SJCRH30 (cell line): ENCODE results near the gene TTC9. TPM values are rescaled to one million over a fixed set of nuclear protein-coding genes. Genes with fewer than 3 reads are reported as not detected.

ENCODE experiments used
- DNase-seq, 2 experiments: peaks; one replicate each; pipeline ENCODE4 v3.0.0-alpha.2; 2015 to 2020
- H3K27ac ChIP-seq: fragments of 250-450 bp; sonication (Bioruptor Pico); 2 replicates; pipeline ENCODE4 v1.5.1; 2020; ENCODE audit warnings: mild to moderate bottlenecking, moderate library complexity
- H3K27me3 ChIP-seq: fragments of 250-450 bp; sonication (Bioruptor Pico); 2 replicates; pipeline ENCODE4 v1.5.1; 2020; ENCODE audit warnings: mild to moderate bottlenecking, moderate library complexity
- H3K36me3 ChIP-seq: fragments of 250-450 bp; sonication (Bioruptor Pico); 2 replicates; pipeline ENCODE4 v1.5.1; 2020; ENCODE audit warnings: mild to moderate bottlenecking, moderate library complexity
- H3K4me1 ChIP-seq: fragments of 250-450 bp; sonication (Bioruptor Pico); 2 replicates; pipeline ENCODE4 v1.5.1; 2020; ENCODE audit warnings: mild to moderate bottlenecking, moderate library complexity
- H3K4me3 ChIP-seq: fragments of 250-450 bp; sonication (Bioruptor Pico); 2 replicates; pipeline ENCODE4 v1.5.1; 2020; ENCODE audit warnings: mild to moderate bottlenecking, moderate library complexity
- H3K9me3 ChIP-seq: fragments of 250-450 bp; sonication (Bioruptor Pico); replicated peaks from 2 replicates; pipeline ENCODE4 v1.5.1; 2020; ENCODE audit warnings: mild to moderate bottlenecking, moderate library complexity
- total RNA-seq: library from RNA; depleted of rRNA; stranded (reverse); fragments of >200 nt; shearing (Covaris generic); gene quantifications from 2 replicates; pipeline ENCODE4 v1.2.3, GENCODE V29; 2014

TTC9 gene
- total RNA-seq, 1 experiment from 2014 or later = 6.4 TPM

GRCh38 chr14:70655110-70655826 is 13.6 kb downstream of the TTC9 start:
- no peak for DNase-seq
- H3K4me3 ChIP-seq = no peak overlapping the region

GRCh38 chr14:70658899-70659298 is 17.2 kb downstream of the TTC9 start:
- Histone ChIP-seq H3K4me3 (no peak overlapping the region), H3K27me3 (no peaks in the 10 kb centered on the region), H3K4me1 (no peaks in the 10 kb centered on the region), H3K36me3 (no peaks in the 10 kb centered on the region), H3K27ac (no peak overlapping the region), H3K9me3 (no peaks in the 10 kb centered on the region)
- DNase-seq = no peak

More at GRCh38 chr14:70655110-70655826, 13.6 kb downstream of the TTC9 start:
- no peaks in the 10 kb centered on the region for H3K4me1 ChIP-seq
- peaks cover 12% of the 10 kb centered on the region for H3K36me3 ChIP-seq
- no peaks in the 10 kb centered on the region for H3K9me3 ChIP-seq
- no peak overlapping the region for H3K27ac ChIP-seq
- H3K27me3 ChIP-seq = no peaks in the 10 kb centered on the region

DNA sequence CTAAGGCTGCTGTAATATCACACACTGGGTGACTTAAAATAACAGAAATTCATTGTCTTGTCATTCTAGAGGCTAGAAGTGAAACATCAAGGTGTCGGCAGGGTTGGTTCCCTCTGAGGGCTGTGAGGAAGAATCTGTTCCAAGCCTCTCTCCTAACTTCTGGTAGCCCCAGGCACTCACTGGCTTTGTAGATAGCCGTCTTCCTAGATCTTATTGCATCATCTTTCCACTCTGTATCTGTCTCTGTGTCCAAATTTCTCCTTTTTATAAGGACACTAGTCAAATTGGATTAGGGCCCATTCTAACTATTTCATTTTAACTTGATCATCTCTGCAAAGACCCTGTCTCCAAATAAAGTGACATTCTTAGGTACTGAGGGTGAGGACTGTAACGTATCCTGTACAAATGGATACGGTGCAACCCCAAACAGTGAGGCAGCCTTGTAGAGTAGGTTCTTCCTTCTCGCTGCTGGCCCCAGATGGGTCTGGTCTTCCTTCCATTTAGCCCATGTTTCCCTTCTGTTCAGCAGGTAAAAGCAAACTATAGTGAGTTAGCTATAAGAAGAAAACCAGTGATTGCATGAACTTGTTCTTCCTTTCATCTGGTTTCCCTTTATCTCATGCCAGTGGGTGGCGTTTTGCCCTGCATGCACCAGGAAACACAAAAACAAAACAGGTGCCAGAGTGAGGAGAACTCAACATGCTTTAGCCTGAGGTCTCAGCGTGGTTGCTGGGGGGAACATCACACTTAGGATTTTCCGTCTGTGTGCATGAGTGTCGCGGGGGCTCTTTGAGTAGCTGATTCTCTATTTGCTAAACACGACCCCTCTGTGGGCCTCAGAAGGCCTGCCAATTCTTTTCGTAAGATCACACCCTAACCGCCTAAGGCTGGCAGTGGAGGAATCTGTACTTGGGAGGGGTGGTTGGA is 19.5 kb downstream of the TTC9 start:
- H3K27me3 ChIP-seq = no peaks in the 10 kb centered on the region

GRCh38 chr14:70662080-70662479 is 20.4 kb downstream of the TTC9 start:
- no peak for DNase-seq
- no peaks in the 10 kb centered on the region for H3K9me3 ChIP-seq
- no peaks in the 10 kb centered on the region for H3K27me3 ChIP-seq
- H3K4me1 ChIP-seq = peaks cover 22% of the 10 kb centered on the region
- no peak overlapping the region for H3K27ac ChIP-seq
- H3K4me3 ChIP-seq = no peak overlapping the region
- no peaks in the 10 kb centered on the region for H3K36me3 ChIP-seq

More for the DNA sequence above, 19.5 kb downstream of the TTC9 start:
- no peak overlapping the region for H3K4me3 ChIP-seq
- H3K36me3 ChIP-seq = no peaks in the 10 kb centered on the region
- DNase-seq = no peak
- peaks cover 15% of the 10 kb centered on the region for H3K4me1 ChIP-seq
- H3K27ac ChIP-seq = no peak overlapping the region
- H3K9me3 ChIP-seq = no peaks in the 10 kb centered on the region

- DNase-seq = no peak
- Histone ChIP-seq H3K27ac (no peak overlapping the region), H3K36me3 (no peaks in the 10 kb centered on the region; the same call in 1 of the 2 replicates), H3K4me1 (peaks cover 26% of the 10 kb centered on the region), H3K9me3 (no peaks in the 10 kb centered on the region), H3K4me3 (no peak overlapping the region), H3K27me3 (no peaks in the 10 kb centered on the region)
Observed at GRCh38 chr14:70662816-70663215, 21.1 kb downstream of the TTC9 start.

- Histone ChIP-seq H3K4me1 (peaks cover 26% of the 10 kb centered on the region), H3K27me3 (no peaks in the 10 kb centered on the region), H3K9me3 (no peaks in the 10 kb centered on the region), H3K36me3 (peaks cover 6% of the 10 kb centered on the region; the same call in 1 of the 2 replicates), H3K4me3 (no peak overlapping the region), H3K27ac (no peak overlapping the region)
- no peak for DNase-seq
Observed at GRCh38 chr14:70663707-70664179, 22.0 kb downstream of the TTC9 start.

DNA sequence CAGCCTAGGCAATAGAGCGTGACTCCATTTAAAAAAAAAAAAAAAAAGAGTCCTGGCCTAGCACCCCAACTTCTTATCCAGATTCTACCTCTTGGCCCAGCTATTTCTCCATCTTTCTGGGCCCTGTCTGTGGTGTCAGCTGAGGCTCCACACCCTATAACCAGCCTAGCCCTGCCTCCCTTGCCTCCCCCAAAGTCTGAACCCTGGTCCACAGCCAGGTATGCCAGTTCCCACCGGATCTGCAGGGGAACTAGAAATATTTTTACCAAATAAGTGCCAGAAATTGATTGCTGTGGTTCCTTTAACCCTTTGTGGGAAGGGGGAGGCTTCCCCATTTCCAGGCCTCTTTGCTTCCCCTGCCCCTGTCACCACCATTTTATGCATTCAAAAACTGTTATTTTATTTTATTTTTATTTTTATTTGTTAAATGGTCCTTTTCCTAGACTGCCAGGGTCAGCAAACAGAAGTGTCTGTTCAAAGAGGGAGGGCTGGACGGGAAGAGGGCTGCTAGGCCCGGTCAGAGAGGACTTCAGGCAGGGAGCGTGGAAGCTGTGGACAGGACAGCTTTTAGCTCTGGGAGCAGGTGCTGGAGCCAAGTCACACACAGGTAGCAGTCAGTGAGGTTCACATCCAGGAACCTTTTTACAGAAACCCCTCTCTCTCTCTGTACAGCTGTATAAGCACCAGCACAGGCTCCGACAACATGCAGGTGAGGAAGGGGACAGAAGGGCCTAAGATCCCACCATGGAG is 23.2 kb downstream of the TTC9 start:
- Histone ChIP-seq H3K9me3 (no peaks in the 10 kb centered on the region), H3K4me1 (peaks cover 26% of the 10 kb centered on the region), H3K36me3 (peaks cover 10% of the 10 kb centered on the region; the same call in 1 of the 2 replicates), H3K4me3 (no peak overlapping the region), H3K27ac (no peak overlapping the region), H3K27me3 (no peaks in the 10 kb centered on the region)
- DNase-seq = no peak

GRCh38 chr14:70665448-70666360 is 24.0 kb downstream of the TTC9 start:
- Histone ChIP-seq H3K27ac (peak overlapping the region; percentile 60), H3K9me3 (no peaks in the 10 kb centered on the region), H3K36me3 (peaks cover 12% of the 10 kb centered on the region; the same call in 1 of the 2 replicates), H3K4me3 (no peak overlapping the region), H3K4me1 (peaks cover 26% of the 10 kb centered on the region), H3K27me3 (no peaks in the 10 kb centered on the region)
- DNase-seq = peak; percentile 22 to 41

DNA sequence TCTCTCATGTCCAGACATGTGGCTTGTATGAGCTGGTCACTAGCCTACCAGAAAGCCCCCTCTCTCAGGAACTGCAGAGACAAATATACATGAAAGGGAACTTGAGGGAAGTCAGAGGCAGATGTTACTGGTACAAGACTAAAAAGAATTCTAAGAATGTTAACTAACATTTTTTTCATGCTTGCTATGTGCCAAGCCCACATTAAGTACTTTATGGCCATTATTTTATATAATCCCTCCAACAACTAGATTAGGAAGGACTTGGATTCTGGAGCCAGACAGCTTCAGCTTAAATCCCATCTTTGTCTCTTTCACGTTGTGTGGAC is 24.6 kb downstream of the TTC9 start:
- no peak overlapping the region for H3K4me3 ChIP-seq
- peaks cover 14% of the 10 kb centered on the region; the same call in 1 of the 2 replicates for H3K36me3 ChIP-seq
- peak overlapping the region; percentile 60 for H3K27ac ChIP-seq
- DNase-seq = no peak
- H3K27me3 ChIP-seq = no peaks in the 10 kb centered on the region
- no peaks in the 10 kb centered on the region for H3K9me3 ChIP-seq
- peaks cover 26% of the 10 kb centered on the region for H3K4me1 ChIP-seq

DNA sequence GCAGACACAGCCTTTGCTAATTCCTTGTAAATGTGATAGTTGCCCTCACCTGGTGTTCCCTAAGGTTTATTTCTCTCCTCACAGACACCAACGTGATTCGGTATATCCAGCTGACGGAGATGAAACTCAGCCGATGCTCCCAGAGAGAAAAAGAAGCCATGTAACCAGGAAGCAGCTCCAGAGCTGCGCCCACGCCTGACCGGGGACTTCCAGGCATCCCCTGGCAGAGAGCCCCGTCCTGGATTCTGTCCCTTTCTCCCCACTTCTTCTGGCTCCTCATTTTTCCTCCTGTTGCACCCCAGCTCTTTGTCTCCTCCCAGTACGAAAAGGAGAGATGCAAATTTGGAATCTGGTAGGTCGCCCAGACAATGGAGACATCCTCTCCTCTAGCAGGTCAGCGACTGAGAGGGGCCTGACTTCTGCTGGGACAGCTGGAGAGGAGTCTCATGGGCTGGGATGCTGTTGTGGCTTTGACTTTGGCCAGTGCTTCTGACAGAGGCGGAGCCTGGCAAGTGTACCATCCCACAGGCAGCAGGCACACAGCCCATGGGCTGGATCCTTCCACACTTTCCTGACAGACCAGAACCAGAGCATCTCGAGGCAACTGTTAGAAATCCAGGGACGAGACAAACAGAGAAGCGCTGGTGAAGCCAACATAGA is 29.4 kb downstream of the TTC9 start:
- Histone ChIP-seq H3K36me3 (peaks cover 15% of the 10 kb centered on the region; the same call in 1 of the 2 replicates), H3K4me1 (peaks cover 12% of the 10 kb centered on the region), H3K27me3 (no peaks in the 10 kb centered on the region), H3K27ac (no peak overlapping the region), H3K9me3 (no peaks in the 10 kb centered on the region), H3K4me3 (no peak overlapping the region)
- DNase-seq = no peak

DNA sequence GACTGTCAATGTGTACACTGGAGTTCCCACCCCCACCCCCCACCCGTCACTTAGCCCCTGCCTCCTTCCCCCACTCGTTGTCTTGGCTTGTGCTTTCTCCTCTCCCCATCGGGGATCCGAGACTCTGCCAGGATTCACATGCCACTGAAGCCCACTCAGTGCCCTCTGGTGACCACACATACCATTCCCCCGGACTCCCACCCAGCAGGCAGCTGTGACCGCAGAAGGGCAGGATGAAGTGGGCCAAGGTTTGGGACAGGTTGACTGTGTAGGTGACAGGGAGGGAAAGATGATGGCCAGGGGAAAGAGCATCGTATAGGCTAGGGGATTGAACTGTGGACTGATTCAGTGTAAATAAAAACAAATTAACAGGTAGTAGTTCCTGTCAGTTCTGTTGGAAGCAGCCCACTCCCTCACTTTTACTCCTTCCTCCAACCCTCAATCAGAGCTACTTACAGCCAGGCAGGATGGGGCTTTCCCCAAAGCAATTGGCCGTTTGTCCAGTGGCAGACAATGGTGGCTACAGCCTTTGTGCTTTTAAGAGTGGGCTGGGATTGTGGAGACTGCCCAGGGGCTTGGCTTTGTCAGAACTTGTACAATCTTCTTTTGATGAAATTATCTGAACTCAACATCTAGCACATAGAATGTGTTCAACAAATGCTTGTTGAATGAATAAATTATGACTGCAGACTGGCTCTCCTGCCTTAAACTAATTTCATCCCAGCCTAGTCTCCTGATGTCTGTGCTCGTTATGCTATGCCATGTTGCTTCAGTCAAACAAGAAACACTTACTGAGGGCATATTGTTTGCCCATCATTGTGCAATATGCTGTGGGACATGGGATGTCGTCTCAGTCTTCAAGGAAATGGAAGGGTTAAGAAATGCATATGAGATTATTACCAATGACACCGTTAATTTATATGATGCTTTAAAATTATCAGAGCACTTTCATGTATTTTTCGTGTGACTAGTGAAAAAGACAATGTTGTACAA is 30.2 kb downstream of the TTC9 start:
- no peak for DNase-seq
- H3K36me3 ChIP-seq = peaks cover 15% of the 10 kb centered on the region; the same call in 1 of the 2 replicates
- H3K4me3 ChIP-seq = no peak overlapping the region
- no peaks in the 10 kb centered on the region for H3K9me3 ChIP-seq
- H3K27me3 ChIP-seq = no peaks in the 10 kb centered on the region
- H3K27ac ChIP-seq = no peak overlapping the region
- H3K4me1 ChIP-seq = peaks cover 6% of the 10 kb centered on the region; the same call in 1 of the 2 replicates

- H3K9me3 ChIP-seq = no peaks in the 10 kb centered on the region
- H3K27me3 ChIP-seq = no peaks in the 10 kb centered on the region
- H3K36me3 ChIP-seq = no peaks in the 10 kb centered on the region
- no peak overlapping the region for H3K4me3 ChIP-seq
- H3K4me1 ChIP-seq = no peaks in the 10 kb centered on the region
- no peak overlapping the region for H3K27ac ChIP-seq
- no peak for DNase-seq
Observed at GRCh38 chr14:70677341-70677740, 35.6 kb downstream of the TTC9 start.
